H1 (cell line): Measurements from ENCODE around the gene SMIM38. TPM values are rescaled to one million over a fixed set of nuclear protein-coding genes. Genes with fewer than 3 reads are reported as not detected.

Source experiments
- EZH2 ChIP-seq: fragments of 200-600 bp; sonication (generic); IDR thresholded peaks from 2 replicates; pipeline ENCODE4 v1.7.1; 2012; ENCODE audit warnings: low read depth, mild to moderate bottlenecking, moderate library complexity, low read length, inconsistent platforms; ENCODE audit not compliant: severe bottlenecking
- polyA plus RNA-seq, 7 experiments: library from polyadenylated mRNA; depleted of rRNA in 3 of 7; stranded (reverse) in 5 of 7; unstranded in 2 of 7; fragments of >200 nt in 5 of 7; fragments of 200-250 nt in 2 of 7; gene quantifications; 1 replicate in 5 of 7; 2 replicates in 1 of 7; 4 replicates in 1 of 7; pipeline versions ENCODE4 v1.2.1 to v1.2.3, GENCODE V29; 2011 to 2013; ENCODE audit warnings: missing spikeins in 2 of 7, mixed read lengths in 2 of 7
- total RNA-seq: library from RNA; stranded (reverse); fragmentation: NEBNext Ultra II Directional; extraction: Animal tissue kit (Norgen Biotek cat#: 25700); gene quantifications from 2 replicates; pipeline ENCODE4 v1.2.1, GENCODE V29; 2021

The SMIM38 gene
- total and polyA plus RNA-seq, 2 of the 8 experiments (the other 6 are each of a cell fraction or from before 2014, with no cell fraction given): 0.17 to 0.20 TPM

DNA sequence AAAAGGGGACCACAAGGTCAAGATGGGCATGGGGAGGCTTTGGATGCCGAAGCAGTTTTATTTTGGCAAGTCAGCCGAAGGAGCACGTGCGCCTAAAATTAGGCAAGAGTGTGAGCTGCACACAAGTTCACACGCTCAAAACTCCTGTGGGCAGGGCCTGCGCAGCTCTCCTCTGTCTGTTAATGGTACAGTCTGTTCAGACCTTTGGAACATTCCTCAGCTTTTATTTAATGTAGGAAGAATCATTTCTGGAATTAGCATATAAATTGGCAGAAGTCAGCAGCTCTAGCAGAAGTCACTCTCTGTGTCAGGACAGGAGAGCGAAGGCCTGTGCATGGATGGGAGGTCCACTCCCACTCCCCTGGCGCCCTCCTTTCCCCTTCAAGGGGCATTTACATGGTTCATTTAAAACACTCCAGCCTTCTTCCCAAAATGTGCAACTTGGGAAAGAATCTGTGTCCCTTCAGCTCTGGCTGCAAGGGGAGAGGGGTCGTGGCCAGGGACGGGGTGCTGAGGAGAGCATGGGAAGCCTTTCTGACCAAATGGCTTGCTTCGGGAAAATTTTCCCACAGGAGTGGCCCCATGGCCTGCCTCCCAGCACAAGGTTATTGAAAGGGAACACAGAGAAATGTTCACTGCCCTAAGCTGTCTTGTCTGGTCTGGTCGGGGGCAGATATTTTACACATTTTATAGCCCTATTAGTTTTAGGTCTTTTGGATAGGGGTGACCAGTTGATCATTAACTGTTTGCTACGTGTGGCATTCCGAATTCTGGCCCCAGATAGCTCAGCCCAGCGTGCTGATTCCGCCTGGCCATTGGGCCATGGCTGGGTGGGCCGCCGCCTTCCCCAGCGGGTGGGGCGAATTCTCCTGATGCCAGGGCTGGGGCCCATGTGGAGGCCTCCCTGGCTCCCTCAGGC, 43.9 kb upstream of the SMIM38 start (continued):
- TF ChIP-seq EZH2: no peak
